KMS-11 (cell line): ENCODE data around the gene CECR2.

Experiments used
- H2AFZ ChIP-seq: fragments of 200-600 bp; sonication (generic); 2 replicates; pipeline ENCODE4 v1.6.1; 2016; ENCODE audit warnings: antibody characterized with exemption, mixed run types, low read depth
- H3K27ac ChIP-seq: fragments of 200-600 bp; sonication (generic); 2 replicates; pipeline ENCODE4 v1.6.1; 2016; ENCODE audit warnings: mild to moderate bottlenecking, mixed run types
- H3K27me3 ChIP-seq: fragments of 200-600 bp; sonication (generic); 2 replicates; pipeline ENCODE4 v1.6.1; 2017; ENCODE audit warnings: mild to moderate bottlenecking, low read depth, mixed run types, moderate library complexity; ENCODE audit not compliant: insufficient read depth
- H3K36me3 ChIP-seq: fragments of 200-600 bp; sonication (generic); 2 replicates; pipeline ENCODE4 v1.6.1; 2017; ENCODE audit warnings: mild to moderate bottlenecking, mixed run types; ENCODE audit not compliant: insufficient read depth
- H3K4me1 ChIP-seq: fragments of 200-600 bp; sonication (generic); 2 replicates; pipeline ENCODE4 v1.6.1; 2016; ENCODE audit warnings: mild to moderate bottlenecking, low read depth, mixed run types; ENCODE audit not compliant: poor library complexity, severe bottlenecking
- H3K4me2 ChIP-seq: fragments of 200-600 bp; sonication (generic); 2 replicates; pipeline ENCODE4 v1.7.0; 2016; ENCODE audit warnings: mild to moderate bottlenecking, mixed run types
- H3K4me3 ChIP-seq: fragments of 200-600 bp; sonication (generic); IDR thresholded peaks from 2 replicates; pipeline ENCODE4 v1.6.1; 2017; ENCODE audit warnings: low read depth, low read length, mixed read lengths; ENCODE audit not compliant: insufficient read depth
- H3K79me2 ChIP-seq: fragments of 200-600 bp; sonication (generic); 2 replicates; pipeline ENCODE4 v1.6.1; 2016; ENCODE audit warnings: low read depth, mixed run types; ENCODE audit not compliant: insufficient read depth
- H3K9ac ChIP-seq: fragments of 200-600 bp; sonication (generic); 2 replicates; pipeline ENCODE4 v1.6.1; 2016; ENCODE audit warnings: mild to moderate bottlenecking, mixed run types
- H4K20me1 ChIP-seq: fragments of 200-600 bp; sonication (generic); 2 replicates; pipeline ENCODE4 v1.6.1; 2016; ENCODE audit warnings: mild to moderate bottlenecking, mixed run types; ENCODE audit not compliant: insufficient read depth
- CTCF ChIP-seq: fragments of 200-600 bp; sonication (generic); conservative IDR thresholded peaks from 2 replicates; pipeline ENCODE4 v1.6.1; 2017; ENCODE audit warnings: low read depth, mild to moderate bottlenecking, antibody characterized with exemption, low read length, moderate library complexity, mixed read lengths

CECR2 gene

GRCh38 chr22:17493419-17493981 is 124.2 kb downstream of the CECR2 start:
- no peaks in the 10 kb centered on the region for H4K20me1 ChIP-seq
- H3K36me3 ChIP-seq: no peaks in the 10 kb centered on the region
- TF ChIP-seq CTCF: no peak
- H3K27ac ChIP-seq: no peak overlapping the region
- no peak overlapping the region for H3K9ac ChIP-seq
- H3K27me3 ChIP-seq: no peaks in the 10 kb centered on the region
- H3K79me2 ChIP-seq: no peaks in the 10 kb centered on the region
- no peak overlapping the region for H3K4me3 ChIP-seq
- no peaks in the 10 kb centered on the region for H3K4me1 ChIP-seq
- H3K4me2 ChIP-seq: no peak overlapping the region
- H2AFZ ChIP-seq: no peak overlapping the region

DNA sequence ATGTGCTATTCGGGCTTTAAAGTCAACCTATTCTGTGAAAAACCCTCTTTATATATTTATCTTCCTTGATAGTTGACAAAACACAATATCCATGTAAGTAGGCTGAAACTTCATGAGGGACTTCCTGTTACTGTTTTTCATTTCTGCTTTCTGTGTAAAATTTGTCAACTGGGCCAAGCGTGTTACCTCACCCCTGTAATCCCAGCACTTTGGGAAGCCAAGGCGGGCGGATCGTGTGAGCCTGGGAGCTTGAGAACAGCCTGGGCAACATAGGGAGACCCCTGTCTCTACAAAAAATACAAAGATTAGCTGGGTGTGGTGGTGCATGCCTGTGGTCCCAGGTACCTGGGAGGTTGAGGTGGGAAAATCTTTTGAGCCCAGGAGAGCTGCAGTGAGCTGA is 127.6 kb downstream of the CECR2 start:
- H3K4me2 ChIP-seq: no peak overlapping the region
- no peaks in the 10 kb centered on the region for H3K36me3 ChIP-seq
- no peak overlapping the region for H3K27ac ChIP-seq
- no peaks in the 10 kb centered on the region for H3K79me2 ChIP-seq
- no peak for TF ChIP-seq CTCF
- H3K4me1 ChIP-seq: peaks cover 14% of the 10 kb centered on the region
- no peak overlapping the region for H3K4me3 ChIP-seq
- H3K9ac ChIP-seq: no peak overlapping the region
- H3K27me3 ChIP-seq: no peaks in the 10 kb centered on the region
- H2AFZ ChIP-seq: no peak overlapping the region
- H4K20me1 ChIP-seq: no peaks in the 10 kb centered on the region

GRCh38 chr22:17501679-17502285 is 132.5 kb downstream of the CECR2 start:
- no peaks in the 10 kb centered on the region for H3K27me3 ChIP-seq
- peak overlapping the region; percentile 20; the same call in 1 of the 2 replicates for H3K4me2 ChIP-seq
- H3K4me1 ChIP-seq: peaks cover 18% of the 10 kb centered on the region
- H3K9ac ChIP-seq: no peak overlapping the region
- no peaks in the 10 kb centered on the region for H3K79me2 ChIP-seq
- H3K36me3 ChIP-seq: no peaks in the 10 kb centered on the region
- peak; percentile 81 for TF ChIP-seq CTCF
- H3K27ac ChIP-seq: no peak overlapping the region
- no peak overlapping the region for H3K4me3 ChIP-seq
- H4K20me1 ChIP-seq: no peaks in the 10 kb centered on the region
- H2AFZ ChIP-seq: no peak overlapping the region; the same call in 1 of the 2 replicates

DNA sequence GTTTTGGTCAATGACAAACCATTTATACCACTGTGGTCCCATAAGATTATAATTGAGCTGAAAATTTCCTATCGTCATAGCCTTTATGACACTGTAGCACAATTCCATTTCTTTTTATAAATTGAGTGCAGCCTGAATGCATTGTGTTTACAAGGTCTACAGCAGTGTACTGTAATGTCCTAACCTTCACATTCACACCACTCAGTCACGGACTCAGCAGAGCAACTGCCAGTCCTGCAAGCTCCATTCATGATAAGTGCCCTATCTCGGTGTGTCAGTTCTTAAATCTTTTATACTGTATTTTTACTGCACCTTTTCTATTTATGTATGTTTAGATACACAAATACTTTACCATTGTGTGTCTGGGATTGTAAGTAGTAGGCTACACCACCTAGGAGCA is 138.8 kb downstream of the CECR2 start:
- no peak overlapping the region for H2AFZ ChIP-seq
- no peaks in the 10 kb centered on the region for H3K79me2 ChIP-seq
- H3K4me2 ChIP-seq: no peak overlapping the region
- no peak overlapping the region for H3K9ac ChIP-seq
- no peak overlapping the region for H3K27ac ChIP-seq
- H3K4me1 ChIP-seq: no peaks in the 10 kb centered on the region
- H4K20me1 ChIP-seq: no peaks in the 10 kb centered on the region
- H3K27me3 ChIP-seq: no peaks in the 10 kb centered on the region
- no peaks in the 10 kb centered on the region for H3K36me3 ChIP-seq
- TF ChIP-seq CTCF: no peak
- H3K4me3 ChIP-seq: no peak overlapping the region
